Thyroid gland (tissue), 4 donors: ENCODE results near the gene GRM7.

Experiments
- POLR2A ChIP-seq, 2 donors: fragments of 450-650 bp; IDR thresholded peaks; one replicate each; pipeline ENCODE4 v1.6.1; 2017; ENCODE audit warnings: antibody characterized with exemption in 2 of 2, mild to moderate bottlenecking in 2 of 2, moderate library complexity in 1 of 2
- TF ChIP-seq, protein P1 (sequence below), 6 experiments: fragments of 200-600 bp in 3 of 6; fragments of 450-650 bp in 3 of 6; sonication (generic) in 3 of 6; IDR thresholded peaks; one replicate each; pipeline ENCODE4 v1.5.1; 2016 to 2019; ENCODE audit warnings: antibody characterized with exemption in 6 of 6, mild to moderate bottlenecking in 2 of 6, inconsistent platforms in 1 of 6, moderate library complexity in 1 of 6

DNA sequence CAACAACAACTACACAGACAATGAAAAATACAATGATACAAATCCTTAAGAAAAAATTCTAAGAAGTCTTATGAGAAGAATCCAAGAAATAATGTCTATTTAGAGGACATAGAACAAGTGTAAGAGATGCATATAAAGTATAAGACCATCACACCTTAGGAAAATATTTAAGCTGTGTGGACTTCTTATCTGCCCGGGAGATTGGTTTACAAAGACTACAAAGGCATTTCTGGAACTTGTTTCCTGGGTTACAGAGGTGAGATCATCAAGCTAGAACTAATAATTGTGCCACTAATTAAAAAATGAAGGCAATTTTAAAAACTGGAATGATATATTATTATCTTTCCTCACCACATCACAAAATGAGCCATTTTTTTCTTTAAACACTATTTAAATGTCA lies 507.1 kb downstream of the GRM7 start:
- TF ChIP-seq, protein P1, sequence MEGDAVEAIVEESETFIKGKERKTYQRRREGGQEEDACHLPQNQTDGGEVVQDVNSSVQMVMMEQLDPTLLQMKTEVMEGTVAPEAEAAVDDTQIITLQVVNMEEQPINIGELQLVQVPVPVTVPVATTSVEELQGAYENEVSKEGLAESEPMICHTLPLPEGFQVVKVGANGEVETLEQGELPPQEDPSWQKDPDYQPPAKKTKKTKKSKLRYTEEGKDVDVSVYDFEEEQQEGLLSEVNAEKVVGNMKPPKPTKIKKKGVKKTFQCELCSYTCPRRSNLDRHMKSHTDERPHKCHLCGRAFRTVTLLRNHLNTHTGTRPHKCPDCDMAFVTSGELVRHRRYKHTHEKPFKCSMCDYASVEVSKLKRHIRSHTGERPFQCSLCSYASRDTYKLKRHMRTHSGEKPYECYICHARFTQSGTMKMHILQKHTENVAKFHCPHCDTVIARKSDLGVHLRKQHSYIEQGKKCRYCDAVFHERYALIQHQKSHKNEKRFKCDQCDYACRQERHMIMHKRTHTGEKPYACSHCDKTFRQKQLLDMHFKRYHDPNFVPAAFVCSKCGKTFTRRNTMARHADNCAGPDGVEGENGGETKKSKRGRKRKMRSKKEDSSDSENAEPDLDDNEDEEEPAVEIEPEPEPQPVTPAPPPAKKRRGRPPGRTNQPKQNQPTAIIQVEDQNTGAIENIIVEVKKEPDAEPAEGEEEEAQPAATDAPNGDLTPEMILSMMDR (IDR thresholded peaks at IDR 0.05), result no peak
- TF ChIP-seq POLR2A (IDR thresholded peaks at IDR 0.05), result no peak
